Measurements from ENCODE around the gene STK24.
A peak's percentile ranks its signal among the peaks of the same experiment; 100 is the strongest.
"Not testable (repeated sequence)": the region's sequence is repeated elsewhere in the genome, so short reads cannot be mapped to it uniquely, and the experiment has no call there.

STK24 gene

GRCh38 chr13:98576963-98577835 is at the start of gene STK24:
Gene STK24 (minus strand): TSS chr13:98577107. CDS start chr13:98576786, 321 bp downstream.
- DNase-seq: peak; percentile 79

- no peak for DNase-seq
Measured at GRCh38 chr13:98626298-98626935, 49.5 kb upstream of the STK24 start.

- DNase-seq: not testable (repeated sequence)
Measured at GRCh38 chr13:98624589-98624988, 47.7 kb upstream of the STK24 start.

GRCh38 chr13:98622931-98623331 is 46.0 kb upstream of the STK24 start:
- DNase-seq: no peak

GRCh38 chr13:98619556-98619955 is 42.6 kb upstream of the STK24 start:
- DNase-seq: no peak

- not testable (repeated sequence) for DNase-seq
Measured at GRCh38 chr13:98615595-98615994, 38.7 kb upstream of the STK24 start.

GRCh38 chr13:98613591-98613990 is 36.7 kb upstream of the STK24 start:
- DNase-seq: no peak

- no peak for DNase-seq
Measured at GRCh38 chr13:98609756-98610155, 32.8 kb upstream of the STK24 start.

GRCh38 chr13:98606296-98606695 is 29.4 kb upstream of the STK24 start:
- DNase-seq: no peak

GRCh38 chr13:98599502-98600328 is 22.8 kb upstream of the STK24 start:
- no peak for DNase-seq

- no peak for DNase-seq
Measured at GRCh38 chr13:98598043-98598442, 21.1 kb upstream of the STK24 start.

- DNase-seq: no peak
Measured at GRCh38 chr13:98595134-98595533, 18.2 kb upstream of the STK24 start.

- no peak for DNase-seq
Measured at GRCh38 chr13:98592362-98592732, 15.4 kb upstream of the STK24 start.

GRCh38 chr13:98591721-98592361 is 14.9 kb upstream of the STK24 start:
- DNase-seq: no peak

GRCh38 chr13:98590471-98590870 is 13.6 kb upstream of the STK24 start:
- DNase-seq: not testable (repeated sequence)

GRCh38 chr13:98589516-98589915 is 12.6 kb upstream of the STK24 start:
- not testable (repeated sequence) for DNase-seq

- no peak for DNase-seq
Measured at GRCh38 chr13:98586400-98587345, 9.8 kb upstream of the STK24 start.

GRCh38 chr13:98585946-98586345 is 9.0 kb upstream of the STK24 start:
- DNase-seq: no peak

GRCh38 chr13:98585398-98585754 is 8.5 kb upstream of the STK24 start:
- DNase-seq: no peak

GRCh38 chr13:98584668-98585397 is 7.9 kb upstream of the STK24 start:
- DNase-seq: no peak

- DNase-seq: no peak
Measured at GRCh38 chr13:98582947-98583346, 6.0 kb upstream of the STK24 start.
